ENCODE measurements around the gene OVCH2. TPM values are rescaled to one million over a fixed set of nuclear protein-coding genes. Genes with fewer than 3 reads are reported as not detected.
"Not testable (repeated sequence)": the region's sequence is repeated elsewhere in the genome, so short reads cannot be mapped to it uniquely, and the experiment has no call there.

OVCH2 gene, protein sequence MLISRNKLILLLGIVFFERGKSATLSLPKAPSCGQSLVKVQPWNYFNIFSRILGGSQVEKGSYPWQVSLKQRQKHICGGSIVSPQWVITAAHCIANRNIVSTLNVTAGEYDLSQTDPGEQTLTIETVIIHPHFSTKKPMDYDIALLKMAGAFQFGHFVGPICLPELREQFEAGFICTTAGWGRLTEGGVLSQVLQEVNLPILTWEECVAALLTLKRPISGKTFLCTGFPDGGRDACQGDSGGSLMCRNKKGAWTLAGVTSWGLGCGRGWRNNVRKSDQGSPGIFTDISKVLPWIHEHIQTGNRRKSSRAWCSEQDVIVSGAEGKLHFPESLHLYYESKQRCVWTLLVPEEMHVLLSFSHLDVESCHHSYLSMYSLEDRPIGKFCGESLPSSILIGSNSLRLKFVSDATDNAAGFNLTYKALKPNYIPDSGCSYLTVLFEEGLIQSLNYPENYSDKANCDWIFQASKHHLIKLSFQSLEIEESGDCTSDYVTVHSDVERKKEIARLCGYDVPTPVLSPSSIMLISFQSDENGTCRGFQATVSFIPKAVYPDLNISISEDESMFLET
- total RNA-seq, result not detected

- H3K4me3 Mint-ChIP-seq, result no peak within 1 kb of the TSS
- CTCF ChIA-PET, result no interaction called here
- H3K36me3 Mint-ChIP-seq (ENCODE audit: low read depth), result no peaks in the 10 kb centered on the region
- no peaks in the 10 kb centered on the region for H3K4me1 Mint-ChIP-seq
- H3K9me3 Mint-ChIP-seq, result no peaks in the 10 kb centered on the region
- H3K27me3 Mint-ChIP-seq, result peaks cover 17% of the 10 kb centered on the region
- no peak for DNase-seq
- H3K27ac Mint-ChIP-seq, result no peak within 1 kb of the TSS
- POLR2A ChIA-PET, result no interaction called here
These were observed at the start of gene OVCH2 for GRCh38 chr11:7706377-7706776. TSS of gene OVCH2 (minus strand) at chr11:7706477. CDS start at chr11:7706394, 83 bp downstream.

GRCh38 chr11:7749456-7749855 lies 43.2 kb upstream of the OVCH2 start:
- DNase-seq, result no peak
- CTCF ChIA-PET, result no interaction called here
- POLR2A ChIA-PET, result no interaction called here
- Mint-ChIP-seq H3K4me1 (no peaks in the 10 kb centered on the region), H3K27ac (no peak overlapping the region), H3K9me3 (no peaks in the 10 kb centered on the region), H3K4me3 (no peak overlapping the region), H3K27me3 (no peaks in the 10 kb centered on the region), H3K36me3 (ENCODE audit: low read depth) (no peaks in the 10 kb centered on the region)

GRCh38 chr11:7734767-7735166 lies 28.5 kb upstream of the OVCH2 start:
- H3K4me1 Mint-ChIP-seq; H3K9me3 Mint-ChIP-seq; POLR2A ChIA-PET; H3K4me3 Mint-ChIP-seq; H3K27ac Mint-ChIP-seq; H3K36me3 Mint-ChIP-seq (ENCODE audit: low read depth); DNase-seq; CTCF ChIA-PET; H3K27me3 Mint-ChIP-seq: not testable (repeated sequence)

DNA sequence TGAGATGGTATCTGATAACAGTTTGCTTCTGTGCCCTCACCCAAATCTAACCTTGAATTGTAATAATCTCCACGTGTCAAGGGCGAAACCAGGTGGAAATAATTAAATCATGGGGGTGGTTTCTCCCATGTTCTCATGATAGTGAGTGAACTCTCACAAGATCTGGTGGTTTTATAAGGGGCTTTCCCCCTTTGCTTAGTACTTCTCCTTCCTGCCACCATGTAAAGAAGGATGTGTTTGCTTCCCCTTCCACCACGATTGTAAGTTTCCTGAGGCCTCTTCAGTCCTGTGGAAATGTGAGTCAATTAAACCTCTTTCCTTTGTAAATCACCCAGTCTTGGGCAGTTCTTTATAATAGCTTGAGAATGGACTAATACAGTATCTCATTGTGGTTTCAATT lies 8.5 kb upstream of the OVCH2 start:
- no peak overlapping the region for H3K4me3 Mint-ChIP-seq
- no peaks in the 10 kb centered on the region for H3K9me3 Mint-ChIP-seq
- H3K4me1 Mint-ChIP-seq, result no peaks in the 10 kb centered on the region
- H3K27ac Mint-ChIP-seq, result no peak overlapping the region
- ChIA-PET CTCF (no interaction called here), POLR2A (no interaction called here)
- peaks cover 14% of the 10 kb centered on the region for H3K27me3 Mint-ChIP-seq
- no peak for DNase-seq
- no peaks in the 10 kb centered on the region for H3K36me3 Mint-ChIP-seq (ENCODE audit: low read depth)

DNA sequence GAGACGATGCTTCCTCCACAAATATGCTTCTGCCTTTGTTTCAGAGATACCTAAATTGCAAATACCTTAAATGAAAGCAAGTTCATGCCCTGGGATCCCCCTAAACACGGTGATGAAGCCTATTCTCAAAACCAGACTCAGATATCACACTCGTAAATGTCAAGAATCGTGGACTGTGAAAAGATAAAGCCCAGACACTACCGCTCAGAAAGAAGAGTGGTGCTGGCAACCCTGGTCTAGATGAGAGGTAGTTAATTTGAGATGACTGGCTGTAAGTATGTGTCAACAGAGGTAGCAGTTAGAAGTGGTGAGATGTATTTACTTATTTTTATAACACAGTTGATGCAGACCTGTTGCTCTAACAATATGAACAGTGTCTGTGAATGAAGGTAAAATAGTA lies 2.5 kb downstream of the OVCH2 start:
- Mint-ChIP-seq H3K4me3 (no peak overlapping the region), H3K9me3 (no peaks in the 10 kb centered on the region), H3K4me1 (no peaks in the 10 kb centered on the region), H3K27me3 (peaks cover 16% of the 10 kb centered on the region), H3K27ac (no peak overlapping the region), H3K36me3 (ENCODE audit: low read depth) (no peaks in the 10 kb centered on the region)
- CTCF ChIA-PET, result no interaction called here
- no peak for DNase-seq
- POLR2A ChIA-PET, result no interaction called here

DNA sequence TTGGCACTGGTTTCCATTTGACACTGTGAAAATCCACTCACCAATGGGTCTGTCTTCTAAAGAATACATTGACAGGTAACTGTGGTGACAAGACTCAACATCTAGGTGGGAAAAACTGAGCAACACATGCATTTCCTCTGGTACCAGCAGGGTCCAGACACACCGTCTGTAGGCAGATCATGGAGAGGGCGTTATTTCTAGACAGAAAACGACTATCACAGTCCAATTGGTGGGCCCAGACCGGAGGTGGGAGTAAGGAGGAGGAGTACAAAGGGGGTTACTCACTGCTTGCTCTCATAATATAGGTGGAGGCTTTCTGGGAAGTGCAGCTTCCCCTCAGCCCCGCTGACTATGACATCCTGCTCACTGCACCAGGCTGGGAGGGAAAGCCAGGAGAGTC lies 9.9 kb downstream of the OVCH2 start:
- Mint-ChIP-seq H3K4me1 (no peaks in the 10 kb centered on the region), H3K27ac (no peak overlapping the region), H3K36me3 (ENCODE audit: low read depth) (no peaks in the 10 kb centered on the region), H3K9me3 (no peaks in the 10 kb centered on the region), H3K4me3 (no peak overlapping the region), H3K27me3 (peaks cover 31% of the 10 kb centered on the region)
- ChIA-PET POLR2A (no interaction called here), CTCF (interaction anchor here (0.9 kb wide), 1 partner anchor 344 kb away, joined by 4 read pairs; no protein-coding TSS in a partner anchor)
- DNase-seq, result no peak

DNA sequence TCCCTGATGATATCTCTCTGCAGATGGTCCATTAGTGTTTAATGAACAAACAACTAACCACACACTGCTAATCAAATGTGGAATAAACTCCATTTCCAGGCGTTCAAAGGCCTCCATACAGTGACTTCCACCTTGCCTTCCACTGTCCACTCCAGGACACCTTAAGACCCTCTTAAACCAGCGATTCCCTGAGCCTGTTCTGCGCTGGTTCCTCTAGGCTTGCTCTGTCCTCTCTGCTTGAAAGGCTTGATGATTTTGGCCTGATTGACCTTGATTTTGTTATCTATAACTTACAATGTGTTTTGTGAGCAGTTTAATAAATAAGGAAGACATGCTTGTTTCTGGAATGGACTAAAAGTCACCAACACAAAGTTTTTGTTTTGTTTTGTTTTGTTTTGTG lies 12.0 kb downstream of the OVCH2 start:
- no peak for DNase-seq
- peaks cover 36% of the 10 kb centered on the region for H3K27me3 Mint-ChIP-seq
- no peaks in the 10 kb centered on the region for H3K36me3 Mint-ChIP-seq (ENCODE audit: low read depth)
- ChIA-PET CTCF (interaction anchor here (0.6 to 1.2 kb wide), 5 partner anchors 27 to 913 kb away, joined by 3 to 4 read pairs (median 3); no protein-coding TSS in a partner anchor), POLR2A (interaction anchor here (0.7 kb wide), 1 partner anchor 940 kb away, joined by 3 read pairs; no protein-coding TSS in a partner anchor)
- H3K4me1 Mint-ChIP-seq, result no peaks in the 10 kb centered on the region
- H3K27ac Mint-ChIP-seq, result no peak overlapping the region
- no peaks in the 10 kb centered on the region for H3K9me3 Mint-ChIP-seq
- no peak overlapping the region for H3K4me3 Mint-ChIP-seq

DNA sequence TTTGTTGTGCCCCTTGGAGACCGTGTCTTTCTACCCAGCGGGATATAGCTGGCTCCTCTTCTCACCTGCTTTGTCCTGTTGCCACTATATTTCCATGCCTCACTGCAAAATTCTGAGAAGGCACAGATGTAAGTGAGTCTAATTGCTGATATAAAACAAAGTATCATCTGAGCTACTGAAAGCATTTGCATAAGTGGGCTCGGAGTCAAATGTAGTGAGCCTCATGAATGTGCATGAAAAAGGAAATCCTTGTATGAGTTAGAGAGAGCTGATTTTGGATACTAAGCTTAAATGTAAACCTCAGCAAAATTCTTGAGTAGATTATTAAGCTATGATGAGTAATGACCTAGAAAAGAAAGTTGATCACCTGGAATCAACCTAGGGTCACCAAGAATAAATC lies 13.9 kb downstream of the OVCH2 start:
- H3K4me1 Mint-ChIP-seq, result no peaks in the 10 kb centered on the region
- no peaks in the 10 kb centered on the region for H3K9me3 Mint-ChIP-seq
- H3K36me3 Mint-ChIP-seq (ENCODE audit: low read depth), result no peaks in the 10 kb centered on the region
- ChIA-PET POLR2A (no interaction called here), CTCF (no interaction called here)
- H3K4me3 Mint-ChIP-seq, result no peak overlapping the region
- DNase-seq, result no peak
- H3K27ac Mint-ChIP-seq, result no peak overlapping the region
- peaks cover 41% of the 10 kb centered on the region for H3K27me3 Mint-ChIP-seq

GRCh38 chr11:7691759-7692350 lies 14.4 kb downstream of the OVCH2 start:
- Mint-ChIP-seq H3K4me1 (no peaks in the 10 kb centered on the region), H3K4me3 (no peak overlapping the region), H3K36me3 (ENCODE audit: low read depth) (no peaks in the 10 kb centered on the region), H3K27me3 (peaks cover 40% of the 10 kb centered on the region), H3K27ac (no peak overlapping the region), H3K9me3 (no peaks in the 10 kb centered on the region)
- no peak for DNase-seq
- ChIA-PET POLR2A (no interaction called here), CTCF (no interaction called here)

DNA sequence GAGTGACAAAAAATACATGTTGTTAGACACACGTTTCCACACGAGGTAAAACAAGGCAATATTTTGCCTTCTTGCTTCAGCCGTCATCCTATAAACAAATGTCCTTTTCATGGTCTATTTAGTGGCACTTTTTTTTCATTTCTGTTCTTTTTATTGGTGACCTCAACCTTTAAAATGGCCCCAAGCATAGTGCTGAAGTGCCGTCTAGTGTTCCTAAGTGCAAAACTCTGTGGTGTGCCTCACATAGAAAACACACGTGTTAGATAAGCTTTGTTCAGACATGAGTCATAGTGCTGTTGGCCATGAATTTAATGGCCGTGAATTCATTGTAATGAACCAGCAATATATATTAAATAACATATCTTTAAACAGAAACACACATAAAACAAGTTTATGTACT lies 15.6 kb downstream of the OVCH2 start:
- H3K4me1 Mint-ChIP-seq, result no peaks in the 10 kb centered on the region
- ChIA-PET POLR2A (no interaction called here), CTCF (no interaction called here)
- peaks cover 42% of the 10 kb centered on the region for H3K27me3 Mint-ChIP-seq
- no peaks in the 10 kb centered on the region for H3K9me3 Mint-ChIP-seq
- H3K27ac Mint-ChIP-seq, result no peak overlapping the region
- DNase-seq, result no peak
- no peaks in the 10 kb centered on the region for H3K36me3 Mint-ChIP-seq (ENCODE audit: low read depth)
- H3K4me3 Mint-ChIP-seq, result no peak overlapping the region

DNA sequence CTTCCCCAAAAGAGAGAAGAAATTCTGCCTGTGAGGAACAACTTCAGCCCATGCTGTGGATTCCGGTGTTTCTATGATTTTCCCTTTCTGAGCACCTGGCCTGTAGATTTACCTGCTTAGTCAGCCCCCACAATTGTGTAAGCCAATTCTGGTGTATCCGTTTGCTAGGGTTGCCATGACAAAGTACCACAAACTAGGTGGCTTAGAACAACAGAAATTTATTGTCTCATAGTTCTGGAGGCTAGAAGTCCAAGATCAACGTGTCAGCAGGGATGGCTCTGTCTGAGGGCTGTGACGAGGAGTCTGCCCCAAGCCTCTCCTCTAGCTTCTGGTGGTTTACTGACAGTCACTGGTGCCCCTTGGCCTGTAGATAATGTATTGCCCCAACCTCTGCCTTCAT lies 17.0 kb downstream of the OVCH2 start:
- ChIA-PET CTCF (no interaction called here), POLR2A (no interaction called here)
- H3K9me3 Mint-ChIP-seq, result no peaks in the 10 kb centered on the region
- no peak overlapping the region for H3K27ac Mint-ChIP-seq
- H3K27me3 Mint-ChIP-seq, result peaks cover 44% of the 10 kb centered on the region
- no peak overlapping the region for H3K4me3 Mint-ChIP-seq
- no peaks in the 10 kb centered on the region for H3K36me3 Mint-ChIP-seq (ENCODE audit: low read depth)
- no peaks in the 10 kb centered on the region for H3K4me1 Mint-ChIP-seq
- DNase-seq, result no peak

DNA sequence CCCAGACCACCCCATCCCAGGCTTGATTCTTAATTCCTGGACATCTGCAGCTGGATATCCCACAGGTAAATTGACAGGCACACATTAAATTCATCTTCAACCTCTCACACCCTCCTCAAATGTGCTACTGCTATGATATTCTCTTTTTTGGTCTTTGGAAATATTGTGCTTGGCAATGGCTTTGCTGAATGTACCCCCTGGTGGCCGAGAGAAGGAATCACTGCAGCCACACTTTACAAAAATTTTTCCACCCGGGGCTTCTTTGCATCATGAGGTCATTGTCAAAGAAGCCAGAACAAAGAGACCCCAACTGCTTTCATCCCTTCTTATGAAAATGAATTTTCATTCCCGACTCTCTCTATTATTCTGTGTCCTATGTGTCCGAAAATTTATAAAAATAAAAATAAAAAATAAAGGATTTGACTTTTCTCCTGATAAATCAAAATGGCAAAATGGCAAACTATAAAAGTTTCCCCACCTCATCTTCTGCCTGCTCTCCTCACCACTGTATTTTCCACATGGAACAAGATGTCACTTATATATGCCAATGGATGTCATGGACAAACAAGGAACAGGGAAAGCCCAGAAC lies 17.9 kb downstream of the OVCH2 start:
- no peaks in the 10 kb centered on the region for H3K4me1 Mint-ChIP-seq
- no peak overlapping the region for H3K4me3 Mint-ChIP-seq
- POLR2A ChIA-PET, result no interaction called here
- no peaks in the 10 kb centered on the region for H3K36me3 Mint-ChIP-seq (ENCODE audit: low read depth)
- DNase-seq, result peak; percentile 26
- no peak overlapping the region for H3K27ac Mint-ChIP-seq
- CTCF ChIA-PET, result interaction anchor here (1.0 to 1.6 kb wide), 2 partner anchors 10 to 12 kb away, joined by 3 read pairs; no protein-coding TSS in a partner anchor
- peaks cover 35% of the 10 kb centered on the region for H3K27me3 Mint-ChIP-seq
- no peaks in the 10 kb centered on the region for H3K9me3 Mint-ChIP-seq

GRCh38 chr11:7687386-7687785 lies 18.9 kb downstream of the OVCH2 start:
- no peak overlapping the region for H3K27ac Mint-ChIP-seq
- no peak for DNase-seq
- H3K9me3 Mint-ChIP-seq, result no peaks in the 10 kb centered on the region
- peaks cover 28% of the 10 kb centered on the region for H3K27me3 Mint-ChIP-seq
- CTCF ChIA-PET, result interaction anchor here (0.7 to 1.6 kb wide), 3 partner anchors 11 to 242 kb away, joined by 3 to 4 read pairs (median 3); no protein-coding TSS in a partner anchor
- H3K36me3 Mint-ChIP-seq (ENCODE audit: low read depth), result no peaks in the 10 kb centered on the region
- POLR2A ChIA-PET, result no interaction called here
- H3K4me3 Mint-ChIP-seq, result no peak overlapping the region
- no peaks in the 10 kb centered on the region for H3K4me1 Mint-ChIP-seq
